ENCODE data around the gene CPA4.

CPA4 gene

DNA sequence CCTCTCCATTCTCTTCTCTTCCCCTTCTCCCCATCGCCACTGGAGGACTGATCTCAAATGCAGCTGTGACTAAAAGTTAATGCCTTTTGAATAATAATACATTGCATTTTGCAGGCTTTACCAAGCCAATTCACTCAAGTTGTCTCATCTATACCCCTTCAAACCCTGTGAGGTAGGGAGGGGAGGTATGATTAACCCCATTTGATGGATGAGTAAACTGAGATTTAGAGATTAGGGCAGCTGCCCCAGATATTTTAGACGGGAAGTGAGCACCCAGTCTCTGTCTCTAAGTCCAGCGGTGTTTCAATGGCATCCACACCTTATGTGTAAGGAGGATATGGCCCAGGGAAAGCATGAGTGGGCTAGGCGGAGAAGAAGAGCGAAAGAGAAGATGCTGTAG lies 52.8 kb downstream of the CPA4 start:
- DNase-seq (ENCODE audit: low read depth) = no peak

DNA sequence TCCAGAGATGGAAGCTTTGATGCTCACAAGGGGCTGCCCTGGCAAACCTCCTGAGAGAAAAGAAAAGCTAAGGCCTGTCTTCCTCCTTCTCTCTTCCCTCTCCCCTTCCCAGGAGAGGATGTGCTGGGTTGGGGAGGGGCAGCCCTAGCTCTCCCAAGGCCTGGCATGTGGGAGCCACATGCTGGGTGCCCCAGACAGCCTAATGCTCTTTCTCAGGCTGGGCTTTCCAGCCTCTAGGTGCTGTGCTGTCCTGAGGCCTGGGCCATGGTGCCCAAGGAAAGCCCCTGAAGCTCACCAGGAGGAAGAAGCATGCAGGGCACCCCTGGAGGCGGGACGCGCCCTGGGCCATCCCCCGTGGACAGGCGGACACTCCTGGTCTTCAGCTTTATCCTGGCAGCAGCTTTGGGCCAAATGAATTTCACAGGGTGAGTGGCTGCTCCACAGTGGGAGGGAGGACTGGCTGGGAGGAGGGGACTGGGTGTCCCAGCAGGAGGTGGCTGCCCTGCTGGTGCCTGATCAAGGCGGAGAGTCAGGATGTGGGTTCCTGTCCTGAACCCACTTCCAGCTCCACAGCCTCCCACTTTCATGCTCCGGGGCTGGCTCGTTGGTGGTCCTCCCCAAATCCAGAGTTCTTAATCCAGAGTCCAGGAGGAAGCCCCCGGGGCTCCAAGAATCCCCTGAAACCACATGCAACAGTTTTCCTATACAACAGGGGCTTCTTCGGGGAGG lies 53.4 kb downstream of the CPA4 start:
- DNase-seq (ENCODE audit: low read depth) = no peak

DNA sequence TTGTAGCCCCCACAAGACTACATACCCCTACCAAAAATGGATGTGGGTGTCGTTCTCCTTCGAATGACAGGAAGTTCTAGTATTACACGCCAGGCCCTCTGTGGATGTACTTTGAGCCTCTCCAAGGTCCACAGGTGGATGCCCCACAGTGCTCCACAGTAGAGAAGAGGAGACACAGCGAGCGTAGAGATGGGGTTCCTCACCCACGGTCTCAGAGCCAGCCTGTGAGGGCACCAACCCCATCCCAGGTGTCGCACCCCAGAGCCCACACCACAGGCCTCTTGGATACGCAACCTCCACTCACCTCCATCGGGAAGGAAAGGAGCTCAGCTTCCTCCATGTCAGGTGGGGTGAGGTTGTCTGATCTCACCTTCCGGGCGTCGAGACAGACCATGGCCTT lies 54.0 kb downstream of the CPA4 start:
- DNase-seq (ENCODE audit: low read depth) = no peak

DNA sequence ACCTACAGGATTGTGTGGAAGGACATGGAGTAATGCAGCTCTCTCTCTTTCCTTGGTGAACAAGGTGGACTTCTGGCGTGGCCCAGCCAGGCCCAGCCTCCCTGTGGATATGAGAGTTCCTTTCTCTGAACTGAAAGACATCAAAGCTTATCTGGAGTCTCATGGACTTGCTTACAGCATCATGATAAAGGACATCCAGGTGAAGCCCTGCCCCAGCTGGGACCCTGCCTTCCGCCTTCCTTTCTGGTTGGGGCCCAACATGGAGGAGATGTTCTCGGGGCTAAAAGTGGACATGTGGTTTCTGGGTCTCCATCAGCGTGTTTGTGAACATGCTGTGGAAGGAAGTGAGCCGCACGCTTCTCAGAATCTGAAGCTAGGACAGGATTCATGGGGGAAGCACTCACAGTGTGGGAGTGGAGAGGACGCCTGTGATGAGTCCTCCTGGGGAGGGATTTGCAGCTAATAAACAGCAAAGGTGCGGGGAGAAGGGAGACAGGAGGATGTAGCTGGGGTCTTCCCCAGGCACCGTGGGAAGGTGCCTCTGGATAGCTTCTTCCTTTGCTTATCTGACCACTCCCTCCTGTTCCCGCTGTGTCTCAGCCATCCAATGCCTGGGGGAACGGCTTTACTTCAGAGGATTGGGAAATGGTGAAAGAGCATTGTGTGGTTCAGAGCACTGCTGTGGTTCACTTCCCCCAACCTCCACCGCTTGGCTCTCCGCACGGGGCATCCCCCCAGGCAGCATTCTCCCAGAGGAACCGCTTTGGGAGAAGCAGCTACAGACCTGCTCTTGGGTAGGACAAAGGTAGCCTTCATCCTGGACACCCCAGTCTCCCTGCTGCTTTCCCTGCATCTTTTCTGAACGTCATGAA lies 57.2 kb downstream of the CPA4 start:
- no peak for DNase-seq (ENCODE audit: low read depth)

GRCh38 chr7:130350945-130351790 lies 58.2 kb downstream of the CPA4 start:
- no peak for DNase-seq (ENCODE audit: low read depth)

DNA sequence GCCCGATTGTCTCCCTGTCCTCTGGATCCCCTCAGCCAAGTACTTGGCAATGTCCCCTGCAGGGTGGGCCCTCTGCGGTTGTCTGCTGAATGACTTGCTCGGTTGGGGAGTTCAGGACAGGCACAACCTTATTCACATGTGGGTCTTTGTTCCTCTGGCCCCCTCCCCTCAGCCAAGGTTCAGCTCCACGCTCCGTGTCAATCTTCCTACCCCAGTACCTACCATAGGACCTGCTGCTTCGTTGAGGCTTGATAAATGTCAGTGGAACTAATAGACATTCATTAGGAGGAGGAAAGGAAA lies 58.8 kb downstream of the CPA4 start:
- no peak for DNase-seq (ENCODE audit: low read depth)

- DNase-seq (ENCODE audit: low read depth) = no peak
Observed at GRCh38 chr7:130352194-130353074, 59.5 kb downstream of the CPA4 start.

- DNase-seq (ENCODE audit: low read depth) = no peak
Observed at GRCh38 chr7:130353196-130353595, 60.2 kb downstream of the CPA4 start.

- no peak for DNase-seq (ENCODE audit: low read depth)
Observed at GRCh38 chr7:130356121-130356875, 63.3 kb downstream of the CPA4 start.

DNA sequence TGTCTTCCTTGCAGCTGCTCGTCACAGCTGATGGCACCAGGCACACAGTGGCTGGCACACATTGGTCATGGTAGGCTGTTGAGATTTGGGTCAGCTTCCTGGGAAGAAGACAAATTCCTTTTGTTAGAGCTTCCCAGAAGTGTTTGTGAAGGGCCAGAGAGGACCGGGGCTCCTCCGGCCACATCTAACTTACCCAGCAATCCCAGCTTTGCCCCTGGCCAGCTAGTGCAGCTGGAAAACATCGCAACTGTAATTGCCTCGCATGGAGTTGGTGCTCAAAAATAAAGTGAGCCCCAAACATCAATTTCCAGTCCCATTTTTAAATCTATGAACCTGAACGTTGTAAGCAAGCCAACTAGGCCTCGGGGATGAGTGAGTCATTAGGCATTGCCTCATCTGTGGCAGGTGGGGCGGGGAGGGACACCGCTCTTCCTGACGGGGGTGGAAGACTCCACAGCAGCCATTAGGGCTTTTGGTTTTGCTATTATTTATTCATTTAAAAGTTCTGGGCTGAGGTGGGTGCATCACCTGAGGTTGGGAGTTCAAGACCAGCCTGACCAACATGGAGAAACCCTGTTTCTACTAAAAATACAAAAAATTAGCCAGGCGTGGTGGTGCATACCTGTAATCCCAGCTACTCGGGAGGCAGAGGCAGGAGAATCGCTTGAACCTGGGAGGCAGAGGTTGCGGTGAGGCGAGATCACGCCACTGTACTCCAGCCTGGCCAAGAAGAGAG lies 64.1 kb downstream of the CPA4 start:
- no peak for DNase-seq (ENCODE audit: low read depth)

DNA sequence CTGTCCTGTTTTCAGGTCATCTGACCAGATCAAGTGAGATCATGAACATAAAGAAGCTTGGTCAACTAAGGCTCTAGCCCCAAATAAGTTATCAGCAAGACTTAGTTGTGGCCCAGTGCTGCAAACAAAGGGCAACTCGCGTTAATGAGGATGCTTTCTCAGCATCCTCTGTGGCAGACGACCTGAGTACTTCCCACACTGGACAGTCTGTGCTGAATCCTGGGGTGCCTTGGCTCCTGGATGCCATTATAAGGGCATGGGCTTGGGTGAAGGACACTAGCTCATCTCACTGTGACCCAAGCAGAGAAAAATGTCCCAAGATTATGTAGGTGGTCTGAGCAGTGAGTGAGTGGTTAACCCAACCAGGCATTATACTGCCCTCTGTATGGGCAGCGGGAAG lies 65.5 kb downstream of the CPA4 start:
- no peak for DNase-seq (ENCODE audit: low read depth)

DNA sequence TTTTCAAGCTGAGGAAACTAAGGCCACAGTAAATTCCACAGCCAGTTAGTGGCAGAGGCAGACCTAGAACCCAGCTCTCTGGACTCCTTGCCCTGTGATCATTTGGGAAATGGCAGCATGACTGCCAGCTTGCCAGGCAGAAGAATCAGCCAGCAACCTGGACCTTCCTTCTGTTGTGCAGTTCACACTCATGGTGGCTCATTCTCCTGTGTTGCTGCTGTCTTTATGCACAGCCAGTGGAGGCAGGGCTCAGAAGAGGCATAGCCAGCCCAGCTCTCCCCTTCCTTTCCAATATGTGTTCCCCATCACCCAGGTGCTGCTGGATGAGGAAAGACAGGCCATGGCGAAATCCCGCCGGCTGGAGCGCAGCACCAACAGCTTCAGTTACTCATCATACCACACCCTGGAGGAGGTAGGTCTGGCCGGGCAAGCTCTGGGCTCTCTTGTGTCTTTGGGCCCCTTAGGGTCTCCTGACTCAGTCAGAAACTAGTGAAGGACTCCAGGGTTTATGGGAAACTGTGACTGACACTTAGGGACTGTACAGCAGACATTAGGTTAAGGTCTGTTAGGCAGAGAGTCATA lies 66.4 kb downstream of the CPA4 start:
- no peak for DNase-seq (ENCODE audit: low read depth)

- no peak for DNase-seq (ENCODE audit: low read depth)
Observed at GRCh38 chr7:130360518-130360917, 67.6 kb downstream of the CPA4 start.

- no peak for DNase-seq (ENCODE audit: low read depth)
Observed at GRCh38 chr7:130361681-130362080, 68.7 kb downstream of the CPA4 start.

DNA sequence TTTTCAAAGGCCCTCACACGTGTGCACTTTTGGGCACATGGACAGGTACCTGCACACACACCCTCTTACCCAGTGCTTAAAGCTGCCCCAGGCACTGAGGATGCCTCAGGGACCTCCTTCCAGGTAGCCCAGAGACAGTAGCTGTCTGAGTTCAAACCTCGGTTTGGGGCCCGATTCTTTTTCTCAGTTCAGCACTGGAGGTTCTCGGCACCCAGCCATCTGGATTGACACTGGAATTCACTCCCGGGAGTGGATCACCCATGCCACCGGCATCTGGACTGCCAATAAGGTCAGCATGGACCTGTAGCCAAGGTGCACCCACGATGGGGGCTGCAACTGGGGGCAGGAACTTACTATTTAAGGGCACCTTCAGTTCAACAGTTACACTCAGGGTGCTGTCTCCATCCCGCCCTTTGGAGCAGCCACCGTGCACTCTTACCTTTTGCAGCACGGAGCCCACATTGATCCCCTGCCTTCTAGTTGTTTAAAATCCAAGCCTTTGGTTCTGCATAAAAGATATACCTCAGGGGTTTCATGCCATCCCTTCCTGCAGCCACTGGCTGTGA lies 69.4 kb downstream of the CPA4 start:
- no peak for DNase-seq (ENCODE audit: low read depth)

GRCh38 chr7:130363026-130363847 lies 70.3 kb downstream of the CPA4 start:
- DNase-seq (ENCODE audit: low read depth) = no peak

DNA sequence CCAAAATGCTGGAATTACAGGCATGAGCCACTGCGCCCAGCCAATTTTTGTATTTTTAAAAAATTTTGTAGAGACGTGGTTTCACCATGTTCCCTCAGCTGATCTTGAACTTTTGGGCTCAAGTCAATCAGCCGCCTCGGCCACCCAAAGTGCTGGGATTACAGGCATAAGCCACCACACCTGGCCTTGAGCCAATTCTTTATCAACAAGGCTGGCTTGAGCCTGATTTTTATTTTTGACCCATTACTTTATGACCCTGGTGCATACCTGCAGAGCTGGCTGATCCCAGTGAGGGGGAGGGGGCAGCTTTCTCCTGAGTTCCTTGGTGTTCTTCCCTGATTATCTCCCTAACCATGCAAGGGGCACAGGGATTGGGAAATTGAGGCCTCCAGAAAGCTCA lies 71.5 kb downstream of the CPA4 start:
- DNase-seq (ENCODE audit: low read depth) = no peak

GRCh38 chr7:130365088-130365487 lies 72.1 kb downstream of the CPA4 start:
- DNase-seq (ENCODE audit: low read depth) = no peak

All from activated T-helper 9 cell treated with anti-CD3 and anti-CD28 coated beads, Interleukin-2, amount 50 U/mL, for 16 hours (primary cell).